Measurements from ENCODE around the gene SLC12A5.

SLC12A5 gene

GRCh38 chr20:46007671-46008070 lies 21.3 kb upstream of the SLC12A5 start:
- no peak for DNase-seq

- DNase-seq: no peak
These were observed 19.2 kb upstream of the SLC12A5 start for GRCh38 chr20:46009816-46010215.

GRCh38 chr20:46010491-46011391 lies 18.3 kb upstream of the SLC12A5 start:
- no peak for DNase-seq

- DNase-seq: no peak
These were observed 17.2 kb upstream of the SLC12A5 start for GRCh38 chr20:46011631-46012482.

- DNase-seq: no peak
These were observed 16.1 kb upstream of the SLC12A5 start for GRCh38 chr20:46012921-46013320.

GRCh38 chr20:46013322-46013828 lies 15.6 kb upstream of the SLC12A5 start:
- no peak for DNase-seq

- peak; percentile 87 for DNase-seq
These were observed 15.0 kb upstream of the SLC12A5 start for GRCh38 chr20:46013829-46014516.

GRCh38 chr20:46014517-46015396 lies 14.3 kb upstream of the SLC12A5 start:
- no peak for DNase-seq

- no peak for DNase-seq
These were observed 11.7 kb upstream of the SLC12A5 start for GRCh38 chr20:46017272-46017671.

- DNase-seq: no peak
These were observed 10.9 kb upstream of the SLC12A5 start for GRCh38 chr20:46018112-46018511.

- no peak for DNase-seq
These were observed 10.4 kb upstream of the SLC12A5 start for GRCh38 chr20:46018611-46019010.

GRCh38 chr20:46020555-46020954 lies 8.5 kb upstream of the SLC12A5 start:
- DNase-seq: no peak

- DNase-seq: peak; percentile 71
These were observed 7.4 kb upstream of the SLC12A5 start for GRCh38 chr20:46021361-46022359.

- peak; percentile 79 for DNase-seq
These were observed 6.4 kb upstream of the SLC12A5 start for GRCh38 chr20:46022411-46023147.

GRCh38 chr20:46023148-46023484 lies 5.9 kb upstream of the SLC12A5 start:
- DNase-seq: no peak

GRCh38 chr20:46023999-46024398 lies 5.0 kb upstream of the SLC12A5 start:
- no peak for DNase-seq

- DNase-seq: no peak
These were observed 3.6 kb upstream of the SLC12A5 start for GRCh38 chr20:46025376-46025783.

GRCh38 chr20:46027245-46027853 lies 1.7 kb upstream of the SLC12A5 start:
- no peak for DNase-seq

GRCh38 chr20:46028110-46028509 lies 905 bp upstream of the SLC12A5 start:
- DNase-seq: no peak

Measured in 8988T (cell line).